H9 (cell line): ENCODE measurements around the gene PDLIM7. TPM values are rescaled to one million over a fixed set of nuclear protein-coding genes. Genes with fewer than 3 reads are reported as not detected.

Experiments
- DNase-seq: peaks from one replicate; pipeline ENCODE4 v3.0.0-alpha.2; 2017
- H2AFZ ChIP-seq: one replicate; pipeline ENCODE4 v1.6.1; 2013; ENCODE audit warnings: mild to moderate bottlenecking, low read length, control low read depth, moderate library complexity
- H2AK5ac ChIP-seq: 2 replicates; pipeline ENCODE4 v1.6.1; 2013; ENCODE audit warnings: low read length, control low read depth, mixed read lengths; ENCODE audit not compliant: insufficient read length
- H2BK120ac ChIP-seq: one replicate; pipeline ENCODE4 v1.6.1; 2013; ENCODE audit warnings: low read depth, mild to moderate bottlenecking, low read length, control low read depth, inconsistent platforms; ENCODE audit not compliant: poor library complexity, severe bottlenecking
- H2BK12ac ChIP-seq: 2 replicates; pipeline ENCODE4 v1.6.1; 2013; ENCODE audit warnings: low read length, control low read depth, mixed read lengths, low read depth; ENCODE audit not compliant: insufficient read length
- H2BK15ac ChIP-seq: 2 replicates; pipeline ENCODE4 v1.6.1; 2013; ENCODE audit warnings: low read depth, low read length, control low read depth
- H2BK20ac ChIP-seq: one replicate; pipeline ENCODE4 v1.6.1; 2013; ENCODE audit warnings: low read depth, mild to moderate bottlenecking, low read length, control low read depth, inconsistent platforms; ENCODE audit not compliant: poor library complexity, severe bottlenecking
- H2BK5ac ChIP-seq: 2 replicates; pipeline ENCODE4 v1.6.1; 2013; ENCODE audit warnings: low read length, control low read depth, mixed read lengths; ENCODE audit not compliant: insufficient read length
- H3K14ac ChIP-seq: 2 replicates; pipeline ENCODE4 v1.6.1; 2013; ENCODE audit warnings: low read length, control low read depth; ENCODE audit not compliant: insufficient read depth
- H3K18ac ChIP-seq: 2 replicates; pipeline ENCODE4 v1.6.1; 2013; ENCODE audit warnings: low read depth, mild to moderate bottlenecking, mixed read lengths, low read length, control low read depth; ENCODE audit not compliant: insufficient read length
- H3K23ac ChIP-seq: 2 replicates; pipeline ENCODE4 v1.6.1; 2013; ENCODE audit warnings: low read length, control low read depth, mixed read lengths, low read depth; ENCODE audit not compliant: insufficient read length
- H3K23me2 ChIP-seq: 2 replicates; pipeline ENCODE4 v1.6.1; 2013; ENCODE audit warnings: low read depth, mild to moderate bottlenecking, mixed read lengths, low read length, control low read depth; ENCODE audit not compliant: insufficient read length, poor library complexity, severe bottlenecking
- H3K27ac ChIP-seq: 2 replicates; pipeline ENCODE4 v1.5.1; 2013; ENCODE audit warnings: low read length, control low read depth, mixed read lengths, low read depth; ENCODE audit not compliant: insufficient read length
- H3K27me3 ChIP-seq: 2 replicates; pipeline ENCODE4 v1.6.1; 2013; ENCODE audit warnings: low read length, control low read depth, inconsistent platforms; ENCODE audit not compliant: insufficient read depth
- H3K4ac ChIP-seq: 2 replicates; pipeline ENCODE4 v1.6.1; 2013; ENCODE audit warnings: low read depth, mild to moderate bottlenecking, control low read depth, inconsistent platforms, low read length, moderate library complexity
- H3K4me1 ChIP-seq: 2 replicates; pipeline ENCODE4 v1.6.1; 2013; ENCODE audit warnings: low read length, control low read depth, inconsistent platforms; ENCODE audit not compliant: insufficient read depth
- H3K4me2 ChIP-seq: 2 replicates; pipeline ENCODE4 v1.6.1; 2013; ENCODE audit warnings: low read length, control low read depth, mixed read lengths; ENCODE audit not compliant: insufficient read length, insufficient read depth
- H3K56ac ChIP-seq: 2 replicates; pipeline ENCODE4 v1.6.1; 2013; ENCODE audit warnings: low read depth, mild to moderate bottlenecking, mixed read lengths, low read length, control low read depth; ENCODE audit not compliant: insufficient read length
- H3K79me1 ChIP-seq: 2 replicates; pipeline ENCODE4 v1.6.1; 2013; ENCODE audit warnings: low read depth, mild to moderate bottlenecking, moderate library complexity, low read length, control low read depth, inconsistent platforms; ENCODE audit not compliant: insufficient read depth, poor library complexity, severe bottlenecking
- H3K79me2 ChIP-seq: 2 replicates; pipeline ENCODE4 v1.6.1; 2013; ENCODE audit warnings: low read length, control low read depth, inconsistent platforms; ENCODE audit not compliant: insufficient read depth
- H3K9ac ChIP-seq: 2 replicates; pipeline ENCODE4 v1.6.1; 2013; ENCODE audit warnings: low read length, control low read depth, mixed read lengths; ENCODE audit not compliant: insufficient read length; ENCODE audit errors: extremely low read depth
- H3K9me3 ChIP-seq: one replicate; pipeline ENCODE4 v1.6.1; 2013; ENCODE audit warnings: low read depth, low read length, inconsistent platforms; ENCODE audit not compliant: control insufficient read depth
- H3T11ph ChIP-seq: one replicate; pipeline ENCODE4 v1.6.1; 2013; ENCODE audit warnings: mild to moderate bottlenecking, low read length, control low read depth, inconsistent platforms
- H4K20me1 ChIP-seq: one replicate; pipeline ENCODE4 v1.6.1; 2013; ENCODE audit not compliant: control insufficient read depth, insufficient read length, insufficient read depth
- H4K5ac ChIP-seq: 2 replicates; pipeline ENCODE4 v1.6.1; 2013; ENCODE audit warnings: low read depth, mild to moderate bottlenecking, mixed read lengths, low read length, control low read depth; ENCODE audit not compliant: insufficient read length
- H4K8ac ChIP-seq: replicated peaks from 2 replicates; pipeline ENCODE4 v1.6.1; 2013; ENCODE audit warnings: low read length, control low read depth, mixed read lengths, low read depth; ENCODE audit not compliant: insufficient read length
- H4K91ac ChIP-seq: 2 replicates; pipeline ENCODE4 v1.6.1; 2013; ENCODE audit warnings: low read depth, mild to moderate bottlenecking, moderate library complexity, mixed read lengths, low read length, control low read depth; ENCODE audit not compliant: insufficient read length
- H3K27ac Mint-ChIP-seq, 3 experiments: 2 replicates in 2 of 3; 3 replicates in 1 of 3; pipeline ENCODE4 v1.8.0; 2020 to 2021; ENCODE audit warnings: mixed read lengths in 3 of 3, mild to moderate bottlenecking in 1 of 3, moderate library complexity in 1 of 3
- H3K27me3 Mint-ChIP-seq: 2 replicates; pipeline ENCODE4 v1.8.0; 2021; ENCODE audit warnings: low read depth, mild to moderate bottlenecking, moderate library complexity, mixed read lengths
- H3K36me3 Mint-ChIP-seq, 3 experiments: 2 replicates in 2 of 3; 3 replicates in 1 of 3; pipeline ENCODE4 v1.8.0; 2020 to 2021; ENCODE audit warnings: low read depth in 3 of 3, mixed read lengths in 3 of 3; ENCODE audit not compliant: insufficient read depth in 1 of 3
- H3K4me1 Mint-ChIP-seq, 2 experiments: 2 replicates each; pipeline ENCODE4 v1.8.0; 2020; ENCODE audit warnings: mixed read lengths in 2 of 2
- H3K4me3 Mint-ChIP-seq, 2 experiments: 2 replicates in 1 of 2; 3 replicates in 1 of 2; pipeline ENCODE4 v1.8.0; 2020 to 2021; ENCODE audit warnings: mild to moderate bottlenecking in 2 of 2, mixed read lengths in 2 of 2, moderate library complexity in 1 of 2
- H3K9me3 Mint-ChIP-seq, 2 experiments: 2 replicates in 1 of 2; 3 replicates in 1 of 2; pipeline ENCODE4 v1.8.0; 2020; ENCODE audit warnings: mild to moderate bottlenecking in 2 of 2, mixed read lengths in 2 of 2, moderate library complexity in 1 of 2
- CTCF ChIP-seq: fragments of 200-600 bp; sonication (generic); conservative IDR thresholded peaks from 3 replicates; pipeline ENCODE4 v1.8.0; 2021; ENCODE audit warnings: antibody characterized with exemption, mild to moderate bottlenecking
- WGBS: extraction: QIAGEN DNeasy Blood & Tissue Kit; methylation state at CpG from one replicate; pipeline ENCODE4 v1.1.7; 2013; ENCODE audit warnings: missing lambda C conversion rate, low lambda C conversion rate, mixed read lengths; ENCODE audit not compliant: insufficient read length; ENCODE audit errors: extremely low coverage; 5-methylcytosine and 5-hydroxymethylcytosine counted together
- total RNA-seq: library from RNA; stranded (reverse); gene quantifications from 2 replicates; pipeline ENCODE4 v1.2.1, GENCODE V29; 2021

PDLIM7 gene
- total RNA-seq, 1 experiment from 2014 or later: 137 TPM

GRCh38 chr5:177471610-177472356, 25.6 kb downstream of the PDLIM7 start:
- Histone ChIP-seq H2BK15ac (no peak overlapping the region), H2BK20ac (no peak overlapping the region), H3K4me2 (peak overlapping the region; percentile 55), H3K27ac (no peak overlapping the region), H2AK5ac (no peak overlapping the region), H3K4ac (no peak overlapping the region), H2BK120ac (no peak overlapping the region), H4K8ac (no peak overlapping the region), H4K5ac (no peak overlapping the region), H3K79me1 (peaks cover 10% of the 10 kb centered on the region), H3K23ac (no peak overlapping the region), H3K4me1 (peaks cover 24% of the 10 kb centered on the region; the same call in 1 of the 2 replicates), H2BK12ac (no peak overlapping the region), H3K56ac (no peak overlapping the region), H3K9ac (peak overlapping the region; percentile 76), H3K23me2 (peaks cover 4% of the 10 kb centered on the region), H3K27me3 (no peaks in the 10 kb centered on the region), H3K18ac (no peak overlapping the region), H3K79me2 (peaks cover 26% of the 10 kb centered on the region; the same call in 1 of the 2 replicates), H4K20me1 (no peaks in the 10 kb centered on the region), H2BK5ac (no peak overlapping the region), H4K91ac (no peak overlapping the region), H3K14ac (no peak overlapping the region; the same call in 1 of the 2 replicates), H3T11ph (no peak overlapping the region), H3K9me3 (no peaks in the 10 kb centered on the region), H2AFZ (no peak overlapping the region)
- DNase-seq: no peak
- H3K9me3 Mint-ChIP-seq: no peaks in the 10 kb centered on the region
- no peaks in the 10 kb centered on the region; the same call in 1 of the 2 replicates for H3K27me3 Mint-ChIP-seq
- peaks cover 35 to 53% (median 51%) of the 10 kb centered on the region in 3 experiments for H3K36me3 Mint-ChIP-seq
- peaks cover 43 to 65% of the 10 kb centered on the region in 2 experiments for H3K4me1 Mint-ChIP-seq
- peak overlapping the region; percentile 83 to 89 for H3K4me3 Mint-ChIP-seq
- no peak for TF ChIP-seq CTCF
- peak overlapping the region in 2 of 3 experiments; percentile 75 to 76; a peak in 4 of 7 replicates for H3K27ac Mint-ChIP-seq
- WGBS: no CpG with 5 or more reads among the region's 14 CpGs
